ENCODE measurements around the gene CLEC4M. TPM values are rescaled to one million over a fixed set of nuclear protein-coding genes. Genes with fewer than 3 reads are reported as not detected.
"Not testable (repeated sequence)": the region's sequence is repeated elsewhere in the genome, so short reads cannot be mapped to it uniquely, and the experiment has no call there.

CLEC4M gene
- total and polyA plus RNA-seq, 2 experiments from 2014 or later: not detected

DNA sequence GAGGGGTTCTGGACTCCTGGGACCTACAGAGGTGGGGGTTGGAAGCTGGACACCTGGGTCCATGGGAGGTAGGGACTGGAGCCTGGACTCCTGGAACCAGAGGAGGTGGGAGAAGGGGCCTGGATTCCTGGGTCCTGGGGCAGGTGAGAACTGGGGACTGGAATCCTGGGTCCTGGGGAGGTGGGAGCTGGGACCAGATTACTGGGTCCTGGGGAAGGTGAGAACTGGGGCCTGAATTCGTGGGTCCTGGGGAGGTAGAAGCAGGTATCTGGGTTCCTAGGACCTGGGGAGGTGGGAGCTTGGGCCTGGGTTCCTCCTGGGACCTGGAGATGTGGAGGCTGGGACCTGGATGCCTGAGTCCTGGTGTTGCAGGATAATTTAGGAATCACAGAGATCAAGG, 653 bp downstream of the CLEC4M start:
- 0 out of 2 replicates have a peak overlapping the region, but pooled peaks have one; percentile 37 for H3K27ac Mint-ChIP-seq
- H3K4me2 ChIP-seq: no peak overlapping the region

DNA sequence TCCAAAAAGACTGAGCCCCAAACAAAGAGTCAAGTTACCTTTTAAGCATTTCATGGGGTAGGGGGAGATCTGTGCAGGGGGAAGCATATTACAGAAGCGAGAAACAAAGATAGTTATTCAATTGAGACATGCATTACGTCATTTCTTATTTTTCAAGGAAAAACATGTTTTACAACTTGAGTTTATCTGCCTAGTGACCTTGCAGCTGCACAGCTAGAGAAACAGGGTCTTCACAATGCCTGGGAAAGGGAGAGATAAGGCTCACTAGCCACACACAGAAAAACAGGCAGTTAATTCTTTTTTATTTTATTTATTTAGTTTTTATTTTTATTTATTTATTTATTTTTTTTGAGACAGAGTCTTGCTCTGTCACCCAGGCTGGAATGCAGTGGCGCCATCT, 1.1 kb downstream of the CLEC4M start:
- Mint-ChIP-seq H3K4me1 (peaks cover 11% of the 10 kb centered on the region), H3K27ac (0 out of 2 replicates have a peak overlapping the region, but pooled peaks have one; percentile 37), H3K9me3 (peaks cover 36% of the 10 kb centered on the region), H3K27me3 (ENCODE audit: insufficient read depth, low read depth, poor library complexity) (peaks cover 20% of the 10 kb centered on the region), H3K36me3 (ENCODE audit: low read depth) (peaks cover 25% of the 10 kb centered on the region)
- not testable (repeated sequence) for H3K27ac ChIP-seq (ENCODE audit: low read depth); H2AFZ ChIP-seq; H3K27me3 ChIP-seq (ENCODE audit: insufficient read depth); ATAC-seq; DNase-seq (ENCODE audit: low spot score); H3K4me2 ChIP-seq; H3F3A ChIP-seq (replicated peaks; ENCODE audit: low read depth); H3K4me3 ChIP-seq; H3K9me2 ChIP-seq (ENCODE audit: insufficient read depth); H3K4me1 ChIP-seq (ENCODE audit: insufficient read depth); H4K20me1 ChIP-seq (replicated peaks; ENCODE audit: insufficient read depth); H3K36me3 ChIP-seq (ENCODE audit: insufficient read depth); H3K4me3 Mint-ChIP-seq; H3K79me2 ChIP-seq (replicated peaks; ENCODE audit: insufficient read depth)

More for the DNA sequence above, 653 bp downstream of the CLEC4M start:
- Mint-ChIP-seq H3K27me3 (ENCODE audit: insufficient read depth, low read depth, poor library complexity) (peaks cover 20% of the 10 kb centered on the region), H3K4me3 (no peak overlapping the region), H3K9me3 (peaks cover 41% of the 10 kb centered on the region), H3K4me1 (peaks cover 11% of the 10 kb centered on the region), H3K36me3 (ENCODE audit: low read depth) (peaks cover 29% of the 10 kb centered on the region)
- H2AFZ ChIP-seq: no peak overlapping the region
- no peaks in the 10 kb centered on the region for H3K9me2 ChIP-seq (ENCODE audit: insufficient read depth)
- DNase-seq (ENCODE audit: low spot score) (no peak), ATAC-seq (no peak)
- no peak overlapping the region for H3K4me3 ChIP-seq
- no peaks in the 10 kb centered on the region for H3F3A ChIP-seq (replicated peaks; ENCODE audit: low read depth)
- no peak overlapping the region for H3K27ac ChIP-seq (ENCODE audit: low read depth)
- H3K79me2 ChIP-seq (replicated peaks; ENCODE audit: insufficient read depth): no peaks in the 10 kb centered on the region
- no peaks in the 10 kb centered on the region for H3K36me3 ChIP-seq (ENCODE audit: insufficient read depth)
- H3K4me1 ChIP-seq (ENCODE audit: insufficient read depth): no peaks in the 10 kb centered on the region
- TF ChIP-seq EZH2 (IDR thresholded peaks at IDR 0.05; ENCODE audit: low read depth, unreplicated experiment) (no peak), NANOG (IDR thresholded peaks at IDR 0.05; ENCODE audit: borderline replicate concordance) (no peak), JUNB (IDR thresholded peaks at IDR 0.05; ENCODE audit: unreplicated experiment) (no peak), CREB1 (CRISPR knock-in tag; IDR thresholded peaks at IDR 0.05; ENCODE audit: low read depth) (no peak)
- TF ChIP-seq, protein P1, sequence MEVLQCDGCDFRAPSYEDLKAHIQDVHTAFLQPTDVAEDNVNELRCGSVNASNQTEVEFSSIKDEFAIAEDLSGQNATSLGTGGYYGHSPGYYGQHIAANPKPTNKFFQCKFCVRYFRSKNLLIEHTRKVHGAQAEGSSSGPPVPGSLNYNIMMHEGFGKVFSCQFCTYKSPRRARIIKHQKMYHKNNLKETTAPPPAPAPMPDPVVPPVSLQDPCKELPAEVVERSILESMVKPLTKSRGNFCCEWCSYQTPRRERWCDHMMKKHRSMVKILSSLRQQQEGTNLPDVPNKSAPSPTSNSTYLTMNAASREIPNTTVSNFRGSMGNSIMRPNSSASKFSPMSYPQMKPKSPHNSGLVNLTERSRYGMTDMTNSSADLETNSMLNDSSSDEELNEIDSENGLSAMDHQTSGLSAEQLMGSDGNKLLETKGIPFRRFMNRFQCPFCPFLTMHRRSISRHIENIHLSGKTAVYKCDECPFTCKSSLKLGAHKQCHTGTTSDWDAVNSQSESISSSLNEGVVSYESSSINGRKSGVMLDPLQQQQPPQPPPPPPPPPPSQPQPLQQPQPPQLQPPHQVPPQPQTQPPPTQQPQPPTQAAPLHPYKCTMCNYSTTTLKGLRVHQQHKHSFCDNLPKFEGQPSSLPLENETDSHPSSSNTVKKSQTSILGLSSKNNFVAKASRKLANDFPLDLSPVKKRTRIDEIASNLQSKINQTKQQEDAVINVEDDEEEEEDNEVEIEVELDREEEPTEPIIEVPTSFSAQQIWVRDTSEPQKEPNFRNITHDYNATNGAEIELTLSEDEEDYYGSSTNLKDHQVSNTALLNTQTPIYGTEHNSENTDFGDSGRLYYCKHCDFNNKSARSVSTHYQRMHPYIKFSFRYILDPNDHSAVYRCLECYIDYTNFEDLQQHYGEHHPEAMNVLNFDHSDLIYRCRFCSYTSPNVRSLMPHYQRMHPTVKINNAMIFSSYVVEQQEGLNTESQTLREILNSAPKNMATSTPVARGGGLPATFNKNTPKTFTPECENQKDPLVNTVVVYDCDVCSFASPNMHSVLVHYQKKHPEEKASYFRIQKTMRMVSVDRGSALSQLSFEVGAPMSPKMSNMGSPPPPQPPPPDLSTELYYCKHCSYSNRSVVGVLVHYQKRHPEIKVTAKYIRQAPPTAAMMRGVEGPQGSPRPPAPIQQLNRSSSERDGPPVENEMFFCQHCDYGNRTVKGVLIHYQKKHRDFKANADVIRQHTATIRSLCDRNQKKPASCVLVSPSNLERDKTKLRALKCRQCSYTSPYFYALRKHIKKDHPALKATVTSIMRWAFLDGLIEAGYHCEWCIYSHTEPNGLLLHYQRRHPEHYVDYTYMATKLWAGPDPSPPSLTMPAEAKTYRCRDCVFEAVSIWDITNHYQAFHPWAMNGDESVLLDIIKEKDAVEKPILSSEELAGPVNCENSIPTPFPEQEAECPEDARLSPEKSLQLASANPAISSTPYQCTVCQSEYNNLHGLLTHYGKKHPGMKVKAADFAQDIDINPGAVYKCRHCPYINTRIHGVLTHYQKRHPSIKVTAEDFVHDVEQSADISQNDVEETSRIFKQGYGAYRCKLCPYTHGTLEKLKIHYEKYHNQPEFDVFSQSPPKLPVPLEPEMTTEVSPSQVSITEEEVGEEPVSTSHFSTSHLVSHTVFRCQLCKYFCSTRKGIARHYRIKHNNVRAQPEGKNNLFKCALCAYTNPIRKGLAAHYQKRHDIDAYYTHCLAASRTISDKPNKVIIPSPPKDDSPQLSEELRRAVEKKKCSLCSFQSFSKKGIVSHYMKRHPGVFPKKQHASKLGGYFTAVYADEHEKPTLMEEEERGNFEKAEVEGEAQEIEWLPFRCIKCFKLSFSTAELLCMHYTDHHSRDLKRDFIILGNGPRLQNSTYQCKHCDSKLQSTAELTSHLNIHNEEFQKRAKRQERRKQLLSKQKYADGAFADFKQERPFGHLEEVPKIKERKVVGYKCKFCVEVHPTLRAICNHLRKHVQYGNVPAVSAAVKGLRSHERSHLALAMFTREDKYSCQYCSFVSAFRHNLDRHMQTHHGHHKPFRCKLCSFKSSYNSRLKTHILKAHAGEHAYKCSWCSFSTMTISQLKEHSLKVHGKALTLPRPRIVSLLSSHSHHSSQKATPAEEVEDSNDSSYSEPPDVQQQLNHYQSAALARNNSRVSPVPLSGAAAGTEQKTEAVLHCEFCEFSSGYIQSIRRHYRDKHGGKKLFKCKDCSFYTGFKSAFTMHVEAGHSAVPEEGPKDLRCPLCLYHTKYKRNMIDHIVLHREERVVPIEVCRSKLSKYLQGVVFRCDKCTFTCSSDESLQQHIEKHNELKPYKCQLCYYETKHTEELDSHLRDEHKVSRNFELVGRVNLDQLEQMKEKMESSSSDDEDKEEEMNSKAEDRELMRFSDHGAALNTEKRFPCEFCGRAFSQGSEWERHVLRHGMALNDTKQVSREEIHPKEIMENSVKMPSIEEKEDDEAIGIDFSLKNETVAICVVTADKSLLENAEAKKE (CRISPR knock-in tag; IDR thresholded peaks at IDR 0.05): no peak
- TF ChIP-seq, protein P2, sequence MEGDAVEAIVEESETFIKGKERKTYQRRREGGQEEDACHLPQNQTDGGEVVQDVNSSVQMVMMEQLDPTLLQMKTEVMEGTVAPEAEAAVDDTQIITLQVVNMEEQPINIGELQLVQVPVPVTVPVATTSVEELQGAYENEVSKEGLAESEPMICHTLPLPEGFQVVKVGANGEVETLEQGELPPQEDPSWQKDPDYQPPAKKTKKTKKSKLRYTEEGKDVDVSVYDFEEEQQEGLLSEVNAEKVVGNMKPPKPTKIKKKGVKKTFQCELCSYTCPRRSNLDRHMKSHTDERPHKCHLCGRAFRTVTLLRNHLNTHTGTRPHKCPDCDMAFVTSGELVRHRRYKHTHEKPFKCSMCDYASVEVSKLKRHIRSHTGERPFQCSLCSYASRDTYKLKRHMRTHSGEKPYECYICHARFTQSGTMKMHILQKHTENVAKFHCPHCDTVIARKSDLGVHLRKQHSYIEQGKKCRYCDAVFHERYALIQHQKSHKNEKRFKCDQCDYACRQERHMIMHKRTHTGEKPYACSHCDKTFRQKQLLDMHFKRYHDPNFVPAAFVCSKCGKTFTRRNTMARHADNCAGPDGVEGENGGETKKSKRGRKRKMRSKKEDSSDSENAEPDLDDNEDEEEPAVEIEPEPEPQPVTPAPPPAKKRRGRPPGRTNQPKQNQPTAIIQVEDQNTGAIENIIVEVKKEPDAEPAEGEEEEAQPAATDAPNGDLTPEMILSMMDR (conservative IDR thresholded peaks at IDR 0.05; ENCODE audit: low read depth in 2 of 2): no peak
- no peaks in the 10 kb centered on the region for H3K27me3 ChIP-seq (ENCODE audit: insufficient read depth)
- no peaks in the 10 kb centered on the region for H4K20me1 ChIP-seq (replicated peaks; ENCODE audit: insufficient read depth)

DNA sequence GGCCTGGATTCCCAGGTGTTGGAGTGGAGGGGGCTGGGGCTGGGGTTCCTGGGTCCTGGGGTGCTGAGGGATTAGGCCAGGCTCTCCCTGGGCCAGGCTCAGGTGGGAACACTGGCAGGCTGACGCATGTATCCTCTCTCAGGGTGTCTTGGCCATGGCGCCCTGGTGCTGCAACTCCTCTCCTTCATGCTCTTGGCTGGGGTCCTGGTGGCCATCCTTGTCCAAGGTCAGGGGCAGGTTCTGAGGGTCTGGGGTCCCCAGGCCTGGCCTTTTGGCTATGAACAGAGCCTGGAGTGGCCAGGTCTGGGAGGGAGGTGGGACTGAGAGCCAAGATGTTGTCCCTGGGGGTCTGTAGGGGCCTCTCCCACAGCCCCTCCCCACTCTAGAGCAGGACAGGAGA, 2.0 kb downstream of the CLEC4M start:
- not testable (repeated sequence) for H3K79me2 ChIP-seq (replicated peaks; ENCODE audit: insufficient read depth); H2AFZ ChIP-seq; H4K20me1 ChIP-seq (replicated peaks; ENCODE audit: insufficient read depth); DNase-seq (ENCODE audit: low spot score); H3K27ac ChIP-seq (ENCODE audit: low read depth); H3K27me3 ChIP-seq (ENCODE audit: insufficient read depth); H3K4me3 ChIP-seq; H3K4me1 ChIP-seq (ENCODE audit: insufficient read depth); H3K36me3 ChIP-seq (ENCODE audit: insufficient read depth); ATAC-seq; H3K27ac Mint-ChIP-seq; H3K4me2 ChIP-seq; H3F3A ChIP-seq (replicated peaks; ENCODE audit: low read depth); H3K4me3 Mint-ChIP-seq; H3K9me2 ChIP-seq (ENCODE audit: insufficient read depth)
- Mint-ChIP-seq H3K36me3 (ENCODE audit: low read depth) (peaks cover 17% of the 10 kb centered on the region), H3K27me3 (ENCODE audit: insufficient read depth, low read depth, poor library complexity) (peaks cover 20% of the 10 kb centered on the region), H3K9me3 (peaks cover 27% of the 10 kb centered on the region), H3K4me1 (peaks cover 11% of the 10 kb centered on the region)

Data from GM23338 (cell line).